ENCODE data around the gene WWOX. TPM values are rescaled to one million over a fixed set of nuclear protein-coding genes. Genes with fewer than 3 reads are reported as not detected.
A peak's percentile ranks its signal among the peaks of the same experiment; 100 is the strongest.

The WWOX gene
- total and polyA plus RNA-seq, 2 donors = 15.4 to 23.9 TPM

- Histone ChIP-seq H3K4me1 (ENCODE audit: control insufficient read depth in 2 of 2, insufficient read depth in 2 of 2, low read length in 2 of 2) (peaks cover 0 to 3% of the 10 kb centered on the region in 2 donors), H3K27me3 (ENCODE audit: control insufficient read depth in 2 of 2, insufficient read depth in 1 of 2, low read length in 1 of 2) (no peaks in the 10 kb centered on the region), H3K36me3 (ENCODE audit: control insufficient read depth in 2 of 2, insufficient read depth in 2 of 2, low read length in 1 of 2) (no peaks in the 10 kb centered on the region), H3K4me3 (ENCODE audit: low read length in 2 of 2) (no peak overlapping the region), H3K27ac (ENCODE audit: low read depth in 1 of 2, low read length in 1 of 2) (no peak overlapping the region), H3K9me3 (ENCODE audit: control insufficient read depth in 2 of 2, insufficient read depth in 1 of 2, low read length in 1 of 2) (no peaks in the 10 kb centered on the region)
- WGBS = 94% methylated on average over 12 of the region's 12 CpGs
- no peak for DNase-seq (ENCODE audit: low read depth in 6 of 9, low spot score in 9 of 9)
These were observed 264.5 kb downstream of the WWOX start for GRCh38 chr16:78363843-78364555.

DNA sequence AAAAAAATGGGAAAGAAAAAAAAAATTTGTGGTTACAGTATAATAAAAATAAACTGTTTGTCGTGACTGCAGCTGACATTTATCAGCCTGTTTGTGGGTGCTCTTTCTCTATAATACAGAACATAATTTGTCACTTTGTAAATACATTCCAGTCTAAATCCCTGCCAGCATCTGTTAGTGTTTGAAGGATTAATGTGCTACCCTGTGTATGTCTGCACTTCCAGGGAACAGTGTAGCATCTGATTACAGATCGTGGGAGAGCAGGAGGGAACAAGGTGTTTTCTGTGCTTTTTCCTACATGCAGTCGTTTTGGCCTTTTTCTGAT lies 265.1 kb downstream of the WWOX start:
- H3K4me1 ChIP-seq (ENCODE audit: control insufficient read depth in 2 of 2, insufficient read depth in 2 of 2, low read length in 2 of 2) = peaks cover 0 to 3% of the 10 kb centered on the region in 2 donors
- DNase-seq (ENCODE audit: low read depth in 6 of 9, low spot score in 9 of 9) = no peak
- no peak overlapping the region for H3K4me3 ChIP-seq (ENCODE audit: low read length in 2 of 2)
- no peaks in the 10 kb centered on the region for H3K27me3 ChIP-seq (ENCODE audit: control insufficient read depth in 2 of 2, insufficient read depth in 1 of 2, low read length in 1 of 2)
- no peak overlapping the region for H3K27ac ChIP-seq (ENCODE audit: low read depth in 1 of 2, low read length in 1 of 2)
- H3K36me3 ChIP-seq (ENCODE audit: control insufficient read depth in 2 of 2, insufficient read depth in 2 of 2, low read length in 1 of 2) = no peaks in the 10 kb centered on the region
- H3K9me3 ChIP-seq (ENCODE audit: control insufficient read depth in 2 of 2, insufficient read depth in 1 of 2, low read length in 1 of 2) = no peaks in the 10 kb centered on the region
- 57% methylated on average over 3 of the region's 3 CpGs for WGBS

DNA sequence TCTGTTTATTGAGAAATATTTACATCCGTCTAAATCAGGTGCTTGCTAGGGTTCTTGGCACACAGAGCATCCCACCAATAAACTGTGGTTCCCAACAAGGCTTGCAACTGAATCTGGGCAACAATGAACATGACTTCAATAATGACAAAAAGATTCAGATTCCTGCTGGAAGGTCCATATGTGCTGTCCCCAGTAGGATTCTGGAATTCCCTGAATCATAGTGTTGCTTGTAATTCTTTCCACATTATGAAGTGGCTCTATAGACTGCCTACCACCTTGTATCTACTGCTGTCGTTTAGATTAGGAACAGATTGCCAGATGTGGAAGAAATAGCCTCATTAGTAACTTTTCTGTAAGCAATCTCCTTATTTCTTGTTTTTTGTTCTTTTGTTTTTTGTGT lies 265.9 kb downstream of the WWOX start:
- no peaks in the 10 kb centered on the region for H3K9me3 ChIP-seq (ENCODE audit: control insufficient read depth in 2 of 2, insufficient read depth in 1 of 2, low read length in 1 of 2)
- H3K27me3 ChIP-seq (ENCODE audit: control insufficient read depth in 2 of 2, insufficient read depth in 1 of 2, low read length in 1 of 2) = no peaks in the 10 kb centered on the region

DNA sequence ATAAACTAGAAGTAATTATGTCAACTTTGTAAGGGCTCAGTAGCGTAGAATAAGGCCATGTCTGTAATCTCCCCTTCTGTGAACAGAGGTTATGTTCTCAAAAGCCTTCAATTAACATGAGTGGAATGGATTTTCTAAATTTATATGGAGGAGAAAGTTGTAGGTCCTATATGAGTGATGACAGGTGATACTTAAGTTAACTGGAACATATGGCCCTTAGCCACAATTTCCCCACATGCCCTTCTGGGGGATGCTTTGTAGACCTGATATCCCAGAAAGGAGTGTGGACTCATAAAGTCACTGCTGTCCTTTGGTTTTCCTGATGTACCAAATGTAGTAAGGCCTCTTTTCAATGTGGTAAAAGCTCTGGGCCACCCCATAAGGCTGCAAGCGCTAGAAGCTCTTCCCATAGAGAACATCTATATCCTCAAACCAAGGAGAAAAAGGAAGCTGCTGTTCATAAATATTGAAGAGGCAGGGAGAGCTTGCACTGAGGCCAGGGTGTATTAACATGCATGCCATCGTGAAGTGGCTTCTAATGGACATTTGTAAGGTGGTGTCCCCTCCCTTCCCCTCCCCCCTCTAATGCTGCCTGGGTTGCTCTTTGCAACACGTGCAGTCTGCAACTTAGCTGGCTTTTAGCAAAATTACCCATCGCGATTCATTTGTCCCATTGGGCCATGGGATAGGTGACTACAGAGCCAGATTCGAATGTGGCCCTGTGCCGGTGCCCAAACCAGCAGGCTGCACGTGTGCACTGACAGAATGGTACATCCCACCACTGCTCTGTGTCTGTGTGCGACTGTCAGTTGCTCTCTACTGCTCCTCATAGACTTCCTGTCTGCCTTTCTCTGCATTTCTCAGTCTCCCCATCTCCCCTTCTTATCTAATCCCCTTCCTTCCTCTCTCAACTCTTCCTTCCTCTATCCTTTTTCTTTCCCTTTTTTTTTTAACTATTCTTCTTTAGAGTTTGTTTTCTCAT lies 269.0 kb downstream of the WWOX start:
- Histone ChIP-seq H3K4me3 (ENCODE audit: low read length in 2 of 2) (no peak overlapping the region), H3K9me3 (ENCODE audit: control insufficient read depth in 2 of 2, insufficient read depth in 1 of 2, low read length in 1 of 2) (no peaks in the 10 kb centered on the region), H3K27me3 (ENCODE audit: control insufficient read depth in 2 of 2, insufficient read depth in 1 of 2, low read length in 1 of 2) (no peaks in the 10 kb centered on the region), H3K36me3 (ENCODE audit: control insufficient read depth in 2 of 2, insufficient read depth in 2 of 2, low read length in 1 of 2) (no peaks in the 10 kb centered on the region), H3K27ac (ENCODE audit: low read depth in 1 of 2, low read length in 1 of 2) (no peak overlapping the region), H3K4me1 (ENCODE audit: control insufficient read depth in 2 of 2, insufficient read depth in 2 of 2, low read length in 2 of 2) (peaks cover 0 to 3% of the 10 kb centered on the region in 2 donors)
- 76% methylated on average over 10 of the region's 10 CpGs for WGBS
- peak in 5 of 9 donors; percentile 4 to 46 (median 15) for DNase-seq (ENCODE audit: low read depth in 6 of 9, low spot score in 9 of 9)

More for the DNA sequence above, 265.9 kb downstream of the WWOX start:
- Histone ChIP-seq H3K4me1 (ENCODE audit: control insufficient read depth in 2 of 2, insufficient read depth in 2 of 2, low read length in 2 of 2) (peaks cover 0 to 3% of the 10 kb centered on the region in 2 donors), H3K36me3 (ENCODE audit: control insufficient read depth in 2 of 2, insufficient read depth in 2 of 2, low read length in 1 of 2) (no peaks in the 10 kb centered on the region), H3K4me3 (ENCODE audit: low read length in 2 of 2) (no peak overlapping the region), H3K27ac (ENCODE audit: low read depth in 1 of 2, low read length in 1 of 2) (no peak overlapping the region)
- 100% methylated on average over 2 of the region's 2 CpGs for WGBS
- DNase-seq (ENCODE audit: low read depth in 6 of 9, low spot score in 9 of 9) = no peak

DNA sequence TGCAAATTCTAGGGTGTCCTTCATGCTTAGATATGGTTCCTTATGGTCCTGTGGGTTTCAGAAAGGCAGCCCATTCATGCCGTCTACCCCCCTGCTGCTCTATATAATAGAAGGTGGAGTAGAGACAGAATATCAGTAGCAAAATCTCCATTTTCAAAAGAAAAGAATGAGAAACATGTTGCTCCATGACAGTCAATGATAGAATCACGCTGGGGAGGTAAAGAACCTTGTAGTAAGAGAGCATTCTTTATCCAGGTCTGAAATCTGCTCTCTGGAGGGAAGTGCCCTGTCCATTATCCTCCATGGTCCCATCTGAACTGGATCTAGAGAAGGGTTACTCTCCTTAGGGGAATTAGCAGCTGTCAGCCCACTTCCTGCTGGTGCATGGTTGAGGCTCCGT lies 272.8 kb downstream of the WWOX start:
- no peak overlapping the region for H3K27ac ChIP-seq (ENCODE audit: low read depth in 1 of 2, low read length in 1 of 2)
- H3K9me3 ChIP-seq (ENCODE audit: control insufficient read depth in 2 of 2, insufficient read depth in 1 of 2, low read length in 1 of 2) = no peaks in the 10 kb centered on the region
- no peaks in the 10 kb centered on the region for H3K27me3 ChIP-seq (ENCODE audit: control insufficient read depth in 2 of 2, insufficient read depth in 1 of 2, low read length in 1 of 2)
- H3K4me3 ChIP-seq (ENCODE audit: low read length in 2 of 2) = no peak overlapping the region
- no peak for DNase-seq (ENCODE audit: low read depth in 6 of 9, low spot score in 9 of 9)
- 92% methylated on average over 3 of the region's 3 CpGs for WGBS
- H3K36me3 ChIP-seq (ENCODE audit: control insufficient read depth in 2 of 2, insufficient read depth in 2 of 2, low read length in 1 of 2) = no peaks in the 10 kb centered on the region
- H3K4me1 ChIP-seq (ENCODE audit: control insufficient read depth in 2 of 2, insufficient read depth in 2 of 2, low read length in 2 of 2) = peaks cover 0 to 3% of the 10 kb centered on the region in 2 donors

- no peaks in the 10 kb centered on the region for H3K9me3 ChIP-seq (ENCODE audit: control insufficient read depth in 2 of 2, insufficient read depth in 1 of 2, low read length in 1 of 2)
- no peaks in the 10 kb centered on the region for H3K4me1 ChIP-seq (ENCODE audit: control insufficient read depth in 2 of 2, insufficient read depth in 2 of 2, low read length in 2 of 2)
- no peak for DNase-seq (ENCODE audit: low read depth in 6 of 9, low spot score in 9 of 9)
- whole genome bisulfite sequencing = 94% methylated on average over 15 of the region's 15 CpGs
- no peaks in the 10 kb centered on the region for H3K36me3 ChIP-seq (ENCODE audit: control insufficient read depth in 2 of 2, insufficient read depth in 2 of 2, low read length in 1 of 2)
- H3K27me3 ChIP-seq (ENCODE audit: control insufficient read depth in 2 of 2, insufficient read depth in 1 of 2, low read length in 1 of 2) = no peaks in the 10 kb centered on the region
- no peak overlapping the region for H3K27ac ChIP-seq (ENCODE audit: low read depth in 1 of 2, low read length in 1 of 2)
- no peak overlapping the region for H3K4me3 ChIP-seq (ENCODE audit: low read length in 2 of 2)
These were observed 275.7 kb downstream of the WWOX start for GRCh38 chr16:78375055-78375679.

- no peak overlapping the region for H3K4me3 ChIP-seq (ENCODE audit: low read length in 2 of 2)
- no peaks in the 10 kb centered on the region for H3K4me1 ChIP-seq (ENCODE audit: control insufficient read depth in 2 of 2, insufficient read depth in 2 of 2, low read length in 2 of 2)
- H3K27me3 ChIP-seq (ENCODE audit: control insufficient read depth in 2 of 2, insufficient read depth in 1 of 2, low read length in 1 of 2) = no peaks in the 10 kb centered on the region
- H3K36me3 ChIP-seq (ENCODE audit: control insufficient read depth in 2 of 2, insufficient read depth in 2 of 2, low read length in 1 of 2) = no peaks in the 10 kb centered on the region
- no peak for DNase-seq (ENCODE audit: low read depth in 6 of 9, low spot score in 9 of 9)
- H3K9me3 ChIP-seq (ENCODE audit: control insufficient read depth in 2 of 2, insufficient read depth in 1 of 2, low read length in 1 of 2) = no peaks in the 10 kb centered on the region
- no peak overlapping the region for H3K27ac ChIP-seq (ENCODE audit: low read depth in 1 of 2, low read length in 1 of 2)
- 95% methylated on average over 4 of the region's 4 CpGs for WGBS
These were observed 277.0 kb downstream of the WWOX start for GRCh38 chr16:78376452-78376851.

DNA sequence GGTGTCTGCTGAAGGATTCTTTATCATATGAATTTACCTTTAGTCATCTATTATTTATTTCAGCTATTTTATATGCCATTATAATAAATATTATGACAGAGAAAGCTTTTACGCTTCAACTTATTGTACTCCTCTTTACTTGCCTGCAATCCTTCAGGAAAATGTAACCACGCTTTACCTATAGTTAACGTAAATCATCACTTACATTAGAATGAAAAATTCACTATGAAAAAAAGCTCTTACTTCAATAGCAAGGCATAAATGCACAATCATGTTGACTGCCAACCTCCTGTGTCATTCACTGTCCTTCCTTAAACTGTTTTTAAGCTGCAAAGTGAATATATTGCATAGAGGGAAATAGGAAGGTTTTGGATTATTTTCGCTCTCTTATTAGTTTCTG lies 277.9 kb downstream of the WWOX start:
- H3K36me3 ChIP-seq (ENCODE audit: control insufficient read depth in 2 of 2, insufficient read depth in 2 of 2, low read length in 1 of 2) = no peaks in the 10 kb centered on the region
- H3K27ac ChIP-seq (ENCODE audit: low read depth in 1 of 2, low read length in 1 of 2) = no peak overlapping the region
- WGBS = 98% methylated on average over 4 of the region's 4 CpGs
- H3K4me1 ChIP-seq (ENCODE audit: control insufficient read depth in 2 of 2, insufficient read depth in 2 of 2, low read length in 2 of 2) = no peaks in the 10 kb centered on the region
- no peaks in the 10 kb centered on the region for H3K27me3 ChIP-seq (ENCODE audit: control insufficient read depth in 2 of 2, insufficient read depth in 1 of 2, low read length in 1 of 2)
- no peak for DNase-seq (ENCODE audit: low read depth in 6 of 9, low spot score in 9 of 9)
- H3K9me3 ChIP-seq (ENCODE audit: control insufficient read depth in 2 of 2, insufficient read depth in 1 of 2, low read length in 1 of 2) = no peaks in the 10 kb centered on the region
- no peak overlapping the region for H3K4me3 ChIP-seq (ENCODE audit: low read length in 2 of 2)

- WGBS = 96% methylated on average over 1 of the region's 1 CpG
- Histone ChIP-seq H3K27ac (ENCODE audit: low read depth in 1 of 2, low read length in 1 of 2) (no peak overlapping the region), H3K9me3 (ENCODE audit: control insufficient read depth in 2 of 2, insufficient read depth in 1 of 2, low read length in 1 of 2) (no peaks in the 10 kb centered on the region), H3K27me3 (ENCODE audit: control insufficient read depth in 2 of 2, insufficient read depth in 1 of 2, low read length in 1 of 2) (no peaks in the 10 kb centered on the region), H3K4me3 (ENCODE audit: low read length in 2 of 2) (no peak overlapping the region), H3K4me1 (ENCODE audit: control insufficient read depth in 2 of 2, insufficient read depth in 2 of 2, low read length in 2 of 2) (no peaks in the 10 kb centered on the region), H3K36me3 (ENCODE audit: control insufficient read depth in 2 of 2, insufficient read depth in 2 of 2, low read length in 1 of 2) (no peaks in the 10 kb centered on the region)
- DNase-seq (ENCODE audit: low read depth in 6 of 9, low spot score in 9 of 9) = no peak
These were observed 281.6 kb downstream of the WWOX start for GRCh38 chr16:78381060-78381459.
